Progenitor cell of endocrine pancreas (in vitro differentiated cells): ENCODE data around the gene MYCL. TPM values are rescaled to one million over a fixed set of nuclear protein-coding genes. Genes with fewer than 3 reads are reported as not detected.
"Not testable (repeated sequence)": the region's sequence is repeated elsewhere in the genome, so short reads cannot be mapped to it uniquely, and the experiment has no call there.

Experiments
- DNase-seq: peaks from one replicate; pipeline ENCODE4 v3.0.0; 2021; ENCODE audit warnings: low spot score; ENCODE audit not compliant: unreplicated experiment
- H3K27ac Mint-ChIP-seq: 2 replicates; pipeline ENCODE4 v1.8.0; 2021; ENCODE audit warnings: mild to moderate bottlenecking, moderate library complexity, mixed read lengths
- H3K27me3 Mint-ChIP-seq: 2 replicates; pipeline ENCODE4 v1.8.0; 2021; ENCODE audit warnings: mixed read lengths
- H3K36me3 Mint-ChIP-seq: 2 replicates; pipeline ENCODE4 v1.8.0; 2022; ENCODE audit warnings: mixed read lengths; ENCODE audit not compliant: insufficient read depth
- H3K4me1 Mint-ChIP-seq: 2 replicates; pipeline ENCODE4 v1.8.0; 2021; ENCODE audit warnings: low read depth, mixed read lengths
- H3K4me3 Mint-ChIP-seq: 2 replicates; pipeline ENCODE4 v1.8.0; 2021; ENCODE audit warnings: low read depth, mild to moderate bottlenecking, moderate library complexity, mixed read lengths
- H3K9me3 Mint-ChIP-seq: 2 replicates; pipeline ENCODE4 v1.8.0; 2021; ENCODE audit warnings: low read depth, mixed read lengths
- total RNA-seq: library from RNA; stranded (reverse); gene quantifications from 2 replicates; pipeline ENCODE4 v1.2.1, GENCODE V29; 2021
- TF ChIP-seq, protein P1 (sequence below): fragments of 200-600 bp; sonication (generic); IDR thresholded peaks from one replicate; pipeline ENCODE4 v1.5.0; 2021; ENCODE audit warnings: antibody characterized with exemption, mild to moderate bottlenecking; ENCODE audit not compliant: unreplicated experiment

Gene MYCL
- total RNA-seq, 1 donor from 2014 or later: 21.3 TPM

GRCh38 chr1:39871796-39872195 is 29.9 kb downstream of the MYCL start:
- TF ChIP-seq, protein P1, sequence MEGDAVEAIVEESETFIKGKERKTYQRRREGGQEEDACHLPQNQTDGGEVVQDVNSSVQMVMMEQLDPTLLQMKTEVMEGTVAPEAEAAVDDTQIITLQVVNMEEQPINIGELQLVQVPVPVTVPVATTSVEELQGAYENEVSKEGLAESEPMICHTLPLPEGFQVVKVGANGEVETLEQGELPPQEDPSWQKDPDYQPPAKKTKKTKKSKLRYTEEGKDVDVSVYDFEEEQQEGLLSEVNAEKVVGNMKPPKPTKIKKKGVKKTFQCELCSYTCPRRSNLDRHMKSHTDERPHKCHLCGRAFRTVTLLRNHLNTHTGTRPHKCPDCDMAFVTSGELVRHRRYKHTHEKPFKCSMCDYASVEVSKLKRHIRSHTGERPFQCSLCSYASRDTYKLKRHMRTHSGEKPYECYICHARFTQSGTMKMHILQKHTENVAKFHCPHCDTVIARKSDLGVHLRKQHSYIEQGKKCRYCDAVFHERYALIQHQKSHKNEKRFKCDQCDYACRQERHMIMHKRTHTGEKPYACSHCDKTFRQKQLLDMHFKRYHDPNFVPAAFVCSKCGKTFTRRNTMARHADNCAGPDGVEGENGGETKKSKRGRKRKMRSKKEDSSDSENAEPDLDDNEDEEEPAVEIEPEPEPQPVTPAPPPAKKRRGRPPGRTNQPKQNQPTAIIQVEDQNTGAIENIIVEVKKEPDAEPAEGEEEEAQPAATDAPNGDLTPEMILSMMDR: no peak
- H3K36me3 Mint-ChIP-seq: peaks cover 29% of the 10 kb centered on the region
- H3K4me1 Mint-ChIP-seq: no peaks in the 10 kb centered on the region
- no peak for DNase-seq
- no peak overlapping the region for H3K4me3 Mint-ChIP-seq
- H3K27ac Mint-ChIP-seq: peak overlapping the region; percentile 80
- no peaks in the 10 kb centered on the region for H3K27me3 Mint-ChIP-seq
- no peaks in the 10 kb centered on the region for H3K9me3 Mint-ChIP-seq

- not testable (repeated sequence) for H3K4me3 Mint-ChIP-seq, DNase-seq
- peaks cover 29% of the 10 kb centered on the region for H3K36me3 Mint-ChIP-seq
Observed at GRCh38 chr1:39871043-39871442, 30.7 kb downstream of the MYCL start.

DNA sequence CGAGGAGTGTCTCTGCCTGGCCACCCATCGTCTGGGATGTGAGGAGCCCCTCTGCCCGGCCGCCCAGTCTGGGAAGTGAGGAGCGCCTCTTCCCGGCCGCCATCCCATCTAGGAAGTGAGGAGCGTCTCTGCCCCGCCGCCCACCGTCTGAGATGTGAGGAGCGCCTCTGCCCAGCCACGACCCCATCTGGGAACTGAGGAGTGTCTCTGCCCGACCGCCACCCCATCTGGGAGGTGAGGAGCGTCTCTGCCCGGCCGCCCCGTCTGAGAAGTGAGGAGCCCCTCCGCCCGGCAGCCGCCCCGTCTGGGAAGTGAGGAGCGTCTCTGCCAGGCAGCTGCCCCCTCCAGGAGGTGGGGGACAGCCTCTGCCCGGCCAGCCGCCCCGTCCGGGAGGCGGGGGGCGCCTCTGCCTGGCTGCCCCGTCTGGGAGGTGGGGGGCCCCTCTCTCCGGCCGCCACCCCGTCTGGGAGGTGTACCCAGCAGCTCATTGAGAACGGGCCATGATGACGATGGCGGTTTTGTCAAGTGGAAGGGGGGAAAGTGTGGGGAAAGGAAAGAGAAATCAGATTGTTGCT is 32.1 kb downstream of the MYCL start:
- H3K27ac Mint-ChIP-seq, DNase-seq, H3K27me3 Mint-ChIP-seq, H3K9me3 Mint-ChIP-seq, H3K4me3 Mint-ChIP-seq, H3K4me1 Mint-ChIP-seq: not testable (repeated sequence)
- H3K36me3 Mint-ChIP-seq: peaks cover 29% of the 10 kb centered on the region

More at GRCh38 chr1:39871043-39871442, 30.7 kb downstream of the MYCL start:
- not testable (repeated sequence) for H3K27ac Mint-ChIP-seq, H3K9me3 Mint-ChIP-seq, H3K4me1 Mint-ChIP-seq, H3K27me3 Mint-ChIP-seq

- Mint-ChIP-seq H3K4me1 (no peaks in the 10 kb centered on the region), H3K36me3 (peaks cover 34% of the 10 kb centered on the region), H3K9me3 (no peaks in the 10 kb centered on the region), H3K4me3 (no peak overlapping the region), H3K27ac (no peak overlapping the region), H3K27me3 (no peaks in the 10 kb centered on the region)
- no peak for DNase-seq
- TF ChIP-seq, protein P1: no peak
Observed at GRCh38 chr1:39866767-39867166, 35.0 kb downstream of the MYCL start.

DNA sequence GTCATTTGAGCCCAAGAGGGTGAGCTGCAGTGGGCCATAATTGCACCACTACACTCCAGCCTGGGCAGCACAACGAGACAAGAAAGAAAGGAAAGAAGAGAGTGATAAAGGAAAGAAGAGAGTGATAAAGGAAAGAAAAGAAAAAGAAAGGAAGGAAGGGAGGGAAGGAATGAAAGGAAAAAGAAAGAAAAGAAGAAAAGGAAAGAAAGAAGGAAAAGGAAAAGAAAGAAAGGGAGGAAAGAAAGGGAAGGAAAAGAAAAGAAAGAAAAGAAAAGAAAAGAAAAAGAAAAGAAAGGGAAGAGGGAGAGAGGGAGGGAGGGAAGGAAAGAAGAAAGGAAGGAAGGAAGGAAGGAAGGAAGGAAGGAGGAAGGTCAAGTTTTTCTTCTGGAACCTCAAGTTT is 36.0 kb downstream of the MYCL start:
- Mint-ChIP-seq H3K4me3 (no peak overlapping the region), H3K27me3 (no peaks in the 10 kb centered on the region), H3K4me1 (no peaks in the 10 kb centered on the region), H3K27ac (no peak overlapping the region), H3K36me3 (peaks cover 31% of the 10 kb centered on the region), H3K9me3 (peaks cover 5% of the 10 kb centered on the region)
- no peak for DNase-seq
- TF ChIP-seq, protein P1: no peak

- TF ChIP-seq, protein P1: no peak
- Mint-ChIP-seq H3K4me3 (no peak overlapping the region), H3K27me3 (no peaks in the 10 kb centered on the region), H3K27ac (no peak overlapping the region), H3K4me1 (no peaks in the 10 kb centered on the region), H3K9me3 (peaks cover 5% of the 10 kb centered on the region), H3K36me3 (peaks cover 15% of the 10 kb centered on the region)
- DNase-seq: no peak
Observed at GRCh38 chr1:39863177-39863576, 38.5 kb downstream of the MYCL start.
